K562 (cell line): ENCODE data around the gene NUDT14. TPM values are rescaled to one million over a fixed set of nuclear protein-coding genes. Genes with fewer than 3 reads are reported as not detected.

ENCODE experiments used
- ATF1 ChIP-seq, 2 experiments: fragments of 450-650 bp in 1 of 2; IDR thresholded peaks; 2 replicates each; pipeline ENCODE4 v1.6.1; 2016; ENCODE audit warnings: missing compliant biosample characterization in 1 of 2, missing genetic modification characterization in 1 of 2
- BHLHE40 ChIP-seq: IDR thresholded peaks from 2 replicates; pipeline ENCODE4 v1.6.1; 2011; ENCODE audit warnings: low read length, improper control_type of control experiment
- CREBBP ChIP-seq: IDR thresholded peaks from one replicate; pipeline ENCODE4 v1.6.1; 2012; ENCODE audit warnings: low read depth, mild to moderate bottlenecking, control low read depth, inconsistent platforms, low read length
- HBP1 ChIP-seq: fragments of 450-650 bp; formaldehyde crosslinking; IDR thresholded peaks from 2 replicates; pipeline ENCODE4 v1.4.0; 2022; ENCODE audit warnings: missing genetic modification characterization
- HINFP ChIP-seq: fragments of 450-650 bp; conservative IDR thresholded peaks from 2 replicates; pipeline ENCODE4 v1.6.1; 2016; ENCODE audit warnings: missing genetic modification characterization, low read depth, mild to moderate bottlenecking, control low read depth, missing compliant biosample characterization
- HMG20A ChIP-seq: fragments of 450-650 bp; formaldehyde crosslinking; conservative IDR thresholded peaks from 2 replicates; pipeline ENCODE4 v1.4.0; 2020; ENCODE audit warnings: mild to moderate bottlenecking, mixed read lengths
- KLF1 ChIP-seq: fragments of 450-650 bp; IDR thresholded peaks from 2 replicates; pipeline ENCODE4 v1.6.1; 2016; ENCODE audit warnings: missing genetic modification characterization, missing compliant biosample characterization
- MAZ ChIP-seq, 2 experiments: fragments of 450-650 bp in 1 of 2; sonication (generic) in 1 of 2; formaldehyde crosslinking; IDR thresholded peaks in 1 of 2; conservative IDR thresholded peaks in 1 of 2; 2 replicates each; pipeline versions ENCODE4 v1.4.0 to v1.5.0; 2020; ENCODE audit warnings: mild to moderate bottlenecking in 1 of 2, missing genetic modification reagents in 1 of 2
- MTA3 ChIP-seq: fragments of 450-650 bp; formaldehyde crosslinking; IDR thresholded peaks from 2 replicates; pipeline ENCODE4 v1.6.1; 2017; ENCODE audit warnings: mild to moderate bottlenecking, borderline replicate concordance
- NFE2L1 ChIP-seq: fragments of 450-650 bp; IDR thresholded peaks from 2 replicates; pipeline ENCODE4 v1.6.1; 2016; ENCODE audit warnings: missing genetic modification characterization, low read depth, mild to moderate bottlenecking, missing compliant biosample characterization, moderate library complexity, borderline replicate concordance
- POLR2G ChIP-seq: fragments of 200-400 bp; formaldehyde crosslinking; IDR thresholded peaks from 2 replicates; pipeline ENCODE4 v1.6.1; 2017; ENCODE audit warnings: low read depth, mild to moderate bottlenecking, antibody characterized with exemption, low read length, moderate library complexity
- PRDM10 ChIP-seq: fragments of 450-650 bp; IDR thresholded peaks from 2 replicates; pipeline ENCODE4 v1.6.1; 2018; ENCODE audit not compliant: partially characterized antibody
- PURB ChIP-seq: sonication (generic); formaldehyde crosslinking; IDR thresholded peaks from 2 replicates; pipeline ENCODE4 v1.9.0; 2021; ENCODE audit warnings: low read depth, mild to moderate bottlenecking, missing genetic modification reagents
- RB1 ChIP-seq: fragments of 450-650 bp; IDR thresholded peaks from 2 replicates; pipeline ENCODE4 v1.6.1; 2017; ENCODE audit warnings: low read depth, mild to moderate bottlenecking
- TAF15 ChIP-seq: fragments of 200-400 bp; formaldehyde crosslinking; IDR thresholded peaks from 2 replicates; pipeline ENCODE4 v1.6.1; 2017; ENCODE audit warnings: mild to moderate bottlenecking, low read depth, low read length, moderate library complexity
- TEAD1 ChIP-seq, 2 experiments: fragments of 450-650 bp in 1 of 2; sonication (generic) in 1 of 2; formaldehyde crosslinking; IDR thresholded peaks; 2 replicates each; pipeline versions ENCODE4 v1.4.0 to v1.8.0; 2020 to 2022; ENCODE audit warnings: mild to moderate bottlenecking in 2 of 2, missing genetic modification reagents in 1 of 2
- ZFP36 ChIP-seq: fragments of 150-350 bp; IDR thresholded peaks from 2 replicates; pipeline ENCODE4 v1.6.1; 2018; ENCODE audit warnings: low read length, low read depth; ENCODE audit not compliant: partially characterized antibody
- ZNF511 ChIP-seq: sonication (generic); formaldehyde crosslinking; IDR thresholded peaks from 2 replicates; pipeline ENCODE4 v1.8.0; 2022; ENCODE audit warnings: mild to moderate bottlenecking, missing genetic modification reagents
- ZNF512 ChIP-seq: IDR thresholded peaks from 2 replicates; pipeline ENCODE4 v1.6.1; 2016; ENCODE audit warnings: missing genetic modification characterization, missing compliant biosample characterization
- polyA plus RNA-seq, 8 experiments: library from polyadenylated mRNA; depleted of rRNA in 4 of 8; stranded (reverse) in 5 of 8; unstranded in 3 of 8; fragments of >200 nt; fragmentation: Nextera tagmentation in 2 of 8; fragmentation: Illumina TruSeq in 1 of 8; extraction: Ambion mirVana in 2 of 8; extraction: Trizol in 1 of 8; gene quantifications; 2 replicates each; pipeline versions ENCODE4 v1.2.1 to v1.2.3, GENCODE V29; 2011 to 2014; ENCODE audit warnings: inconsistent platforms in 1 of 8, missing spikeins in 1 of 8
- total RNA-seq, 7 experiments: library from RNA; depleted of rRNA in 6 of 7; stranded (reverse); fragments of >200 nt in 6 of 7; fragmentation: Illumina TruSeq in 2 of 7; extraction: Trizol in 2 of 7; gene quantifications; 2 replicates each; pipeline versions ENCODE4 v1.2.1 to v1.2.3, GENCODE V29; 2011 to 2021; ENCODE audit warnings: low replicate concordance in 1 of 7

The NUDT14 gene
- total and polyA plus RNA-seq, 9 of the 15 experiments (the other 6 are each of a cell fraction or from before 2014, with no cell fraction given), result 0.14 to 16.3 (median 8.2) TPM

GRCh38 chr14:105168979-105169507 is 12.1 kb downstream of the NUDT14 start (continued):
- 0 out of 2 replicates have a peak, but pooled peaks have one; percentile 60 for TF ChIP-seq ZNF511 (CRISPR knock-in tag)
- no peak for TF ChIP-seq ATF1 (CRISPR knock-in tag; IDR thresholded peaks at IDR 0.05)
- peak; percentile 32; the same call in 1 of the 2 replicates for TF ChIP-seq ATF1 (tag; IDR thresholded peaks at IDR 0.05)
- TF ChIP-seq KLF1 (tag), result no peak
- TF ChIP-seq TEAD1 (CRISPR knock-in tag; IDR thresholded peaks at IDR 0.05), result no peak
- TF ChIP-seq BHLHE40, result peak; percentile 18; the same call in 1 of the 2 replicates
- no peak for TF ChIP-seq NFE2L1 (tag)
- 0 out of 2 replicates have a peak, but pooled peaks have one; percentile 34 for TF ChIP-seq RB1
- TF ChIP-seq PURB (CRISPR knock-in tag), result no peak
- no peak for TF ChIP-seq HINFP (tag)
- no peak for TF ChIP-seq HBP1 (CRISPR knock-in tag)
- peak; percentile 92 for TF ChIP-seq PRDM10
- no peak for TF ChIP-seq ZNF512 (tag)
- no peak for TF ChIP-seq ZFP36
- TF ChIP-seq MTA3, result no peak
- TF ChIP-seq HMG20A (CRISPR knock-in tag), result no peak
- TF ChIP-seq TAF15, result no peak
- peak; percentile 31; the same call in 1 of the 2 replicates for TF ChIP-seq POLR2G
- TF ChIP-seq CREBBP, result no peak
- TF ChIP-seq MAZ (CRISPR knock-in tag; conservative IDR thresholded peaks at IDR 0.05 in 1 of 2, IDR thresholded peaks at IDR 0.05 in 1 of 2), result peak; percentile 55 to 81; a peak in 2 of 4 replicates
